ENCODE data around the gene MEIS3. TPM values are rescaled to one million over a fixed set of nuclear protein-coding genes. Genes with fewer than 3 reads are reported as not detected.

The MEIS3 gene
- polyA plus RNA-seq, 1 of the 3 experiments (the other 2 are of a cell fraction) = 69.8 TPM

DNA sequence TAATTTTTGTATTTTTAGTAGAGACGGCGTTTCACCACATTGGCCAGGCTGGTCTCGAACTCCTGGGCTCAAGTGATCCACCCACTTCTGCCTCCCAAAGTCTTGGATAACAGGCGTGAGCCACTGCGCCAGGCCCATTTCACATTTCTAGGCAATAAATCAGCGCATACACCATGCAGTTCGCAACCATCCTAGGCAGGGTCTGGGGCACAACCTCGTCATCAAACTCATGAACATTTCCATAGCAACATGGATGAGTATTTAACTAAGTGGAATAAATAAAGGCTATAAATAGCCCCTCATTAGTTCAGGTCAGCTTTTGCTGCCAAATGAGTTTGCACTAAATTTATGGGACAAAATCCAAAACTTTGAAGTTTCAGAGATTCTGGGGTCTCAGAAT, 8.2 kb downstream of the MEIS3 start:
- Histone ChIP-seq H3K79me2 (ENCODE audit: insufficient read depth) (no peaks in the 10 kb centered on the region), H2AFZ (ENCODE audit: low read depth) (no peak overlapping the region), H3K27ac (ENCODE audit: low read depth in 2 of 2, low read length in 1 of 2) (no peak overlapping the region), H3K4me3 (ENCODE audit: low read depth in 2 of 2, low read length in 1 of 2) (no peak overlapping the region), H3K36me3 (replicated peaks in 1 of 2; ENCODE audit: control insufficient read depth in 1 of 2, insufficient read depth in 2 of 2, low read length in 1 of 2) (peaks cover 12 to 13% of the 10 kb centered on the region in 2 experiments), H3K4me1 (ENCODE audit: control insufficient read depth in 1 of 2, insufficient read depth in 2 of 2, low read depth in 1 of 2, low read length in 1 of 2) (no peaks in the 10 kb centered on the region), H3K4me2 (no peak overlapping the region), H3K9ac (no peak overlapping the region), H3F3A (replicated peaks; ENCODE audit: insufficient read depth) (peaks cover 6% of the 10 kb centered on the region), H3K9me2 (no peaks in the 10 kb centered on the region), H3K9me3 (no peaks in the 10 kb centered on the region), H3K27me3 (ENCODE audit: insufficient read depth) (no peaks in the 10 kb centered on the region), H4K20me1 (ENCODE audit: insufficient read depth) (peaks cover 6% of the 10 kb centered on the region; the same call in 1 of the 2 replicates)
- ChIA-PET CTCF (interaction anchor here (1.4 to 1.9 kb wide), 2 partner anchors 20 to 105 kb away, joined by 4 to 8 read pairs; no protein-coding TSS in a partner anchor), POLR2A (interaction anchor here (0.6 kb wide), 1 partner anchor 67 kb away, joined by 3 read pairs; no protein-coding TSS in a partner anchor)
- DNase-seq = no peak
- WGBS (ENCODE audit: low lambda C conversion rate) = 95% methylated on average over 8 of the region's 8 CpGs
- TF ChIP-seq GABPA (IDR thresholded peaks at IDR 0.05; ENCODE audit: low read depth) = no peak
- TF ChIP-seq, protein P1, sequence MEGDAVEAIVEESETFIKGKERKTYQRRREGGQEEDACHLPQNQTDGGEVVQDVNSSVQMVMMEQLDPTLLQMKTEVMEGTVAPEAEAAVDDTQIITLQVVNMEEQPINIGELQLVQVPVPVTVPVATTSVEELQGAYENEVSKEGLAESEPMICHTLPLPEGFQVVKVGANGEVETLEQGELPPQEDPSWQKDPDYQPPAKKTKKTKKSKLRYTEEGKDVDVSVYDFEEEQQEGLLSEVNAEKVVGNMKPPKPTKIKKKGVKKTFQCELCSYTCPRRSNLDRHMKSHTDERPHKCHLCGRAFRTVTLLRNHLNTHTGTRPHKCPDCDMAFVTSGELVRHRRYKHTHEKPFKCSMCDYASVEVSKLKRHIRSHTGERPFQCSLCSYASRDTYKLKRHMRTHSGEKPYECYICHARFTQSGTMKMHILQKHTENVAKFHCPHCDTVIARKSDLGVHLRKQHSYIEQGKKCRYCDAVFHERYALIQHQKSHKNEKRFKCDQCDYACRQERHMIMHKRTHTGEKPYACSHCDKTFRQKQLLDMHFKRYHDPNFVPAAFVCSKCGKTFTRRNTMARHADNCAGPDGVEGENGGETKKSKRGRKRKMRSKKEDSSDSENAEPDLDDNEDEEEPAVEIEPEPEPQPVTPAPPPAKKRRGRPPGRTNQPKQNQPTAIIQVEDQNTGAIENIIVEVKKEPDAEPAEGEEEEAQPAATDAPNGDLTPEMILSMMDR (IDR thresholded peaks at IDR 0.05) = no peak
- TF ChIP-seq, protein P2, sequence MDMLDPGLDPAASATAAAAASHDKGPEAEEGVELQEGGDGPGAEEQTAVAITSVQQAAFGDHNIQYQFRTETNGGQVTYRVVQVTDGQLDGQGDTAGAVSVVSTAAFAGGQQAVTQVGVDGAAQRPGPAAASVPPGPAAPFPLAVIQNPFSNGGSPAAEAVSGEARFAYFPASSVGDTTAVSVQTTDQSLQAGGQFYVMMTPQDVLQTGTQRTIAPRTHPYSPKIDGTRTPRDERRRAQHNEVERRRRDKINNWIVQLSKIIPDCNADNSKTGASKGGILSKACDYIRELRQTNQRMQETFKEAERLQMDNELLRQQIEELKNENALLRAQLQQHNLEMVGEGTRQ (IDR thresholded peaks at IDR 0.05; ENCODE audit: borderline replicate concordance, low read depth, low read length) = no peak
- no peak for TF ChIP-seq TEAD4 (IDR thresholded peaks at IDR 0.05; ENCODE audit: borderline replicate concordance, insufficient read depth)
- no peak for TF ChIP-seq EP300 (IDR thresholded peaks at IDR 0.05; ENCODE audit: borderline replicate concordance in 1 of 2, low read depth in 1 of 2, low read length in 1 of 2)
- no peak for TF ChIP-seq FOXJ3 (CRISPR knock-in tag; IDR thresholded peaks at IDR 0.05)
- TF ChIP-seq, protein P3, sequence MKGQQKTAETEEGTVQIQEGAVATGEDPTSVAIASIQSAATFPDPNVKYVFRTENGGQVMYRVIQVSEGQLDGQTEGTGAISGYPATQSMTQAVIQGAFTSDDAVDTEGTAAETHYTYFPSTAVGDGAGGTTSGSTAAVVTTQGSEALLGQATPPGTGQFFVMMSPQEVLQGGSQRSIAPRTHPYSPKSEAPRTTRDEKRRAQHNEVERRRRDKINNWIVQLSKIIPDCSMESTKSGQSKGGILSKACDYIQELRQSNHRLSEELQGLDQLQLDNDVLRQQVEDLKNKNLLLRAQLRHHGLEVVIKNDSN (IDR thresholded peaks at IDR 0.05; ENCODE audit: borderline replicate concordance, low read depth) = no peak
- no peak for TF ChIP-seq RXRA (IDR thresholded peaks at IDR 0.05; ENCODE audit: borderline replicate concordance, low read depth)
- TF ChIP-seq JUND (IDR thresholded peaks at IDR 0.05) = no peak
- no peak for TF ChIP-seq RAD21 (IDR thresholded peaks at IDR 0.05; ENCODE audit: low read length)

DNA sequence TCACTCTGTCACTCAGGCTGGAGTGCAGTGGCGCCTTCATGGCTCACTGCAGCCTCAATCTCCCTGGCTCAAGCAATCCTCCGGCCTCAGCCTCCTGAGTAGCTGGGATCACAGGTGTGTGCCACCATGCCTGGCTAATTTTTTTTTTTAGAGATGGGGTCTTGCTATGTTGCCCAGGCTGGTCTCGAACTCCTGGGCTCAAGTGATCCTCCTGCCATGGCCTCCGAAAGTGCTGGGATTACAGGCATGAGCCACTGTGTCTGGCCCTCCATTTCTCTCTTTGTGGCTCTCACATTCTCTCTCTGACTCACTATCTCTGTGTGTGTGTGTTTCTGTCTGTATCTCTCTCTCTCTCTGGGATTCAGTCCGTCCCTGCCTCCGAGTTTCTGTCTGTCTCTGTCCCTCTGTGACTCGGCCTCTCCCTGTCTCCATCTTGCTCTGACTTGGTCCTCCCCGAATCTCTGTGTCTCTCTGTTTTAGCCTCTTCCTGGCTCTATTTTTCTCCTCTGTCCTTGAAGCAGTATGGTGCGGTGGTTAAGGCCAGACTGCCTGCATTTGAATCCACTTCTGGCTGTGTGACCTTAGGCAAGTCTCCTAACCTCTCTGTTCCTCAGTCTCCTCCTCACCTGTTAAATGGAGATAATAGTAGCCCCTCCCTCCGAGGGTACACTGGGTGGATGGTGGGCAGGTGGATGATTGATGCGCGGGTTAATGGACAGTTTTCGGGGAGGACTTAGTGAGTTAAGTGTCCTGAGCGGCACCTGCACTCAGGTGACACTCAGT, 11.0 kb downstream of the MEIS3 start:
- no peak overlapping the region for H3K9ac ChIP-seq
- TF ChIP-seq, protein P2 (IDR thresholded peaks at IDR 0.05; ENCODE audit: borderline replicate concordance, low read depth, low read length) = no peak
- TF ChIP-seq POLR2AphosphoS5 (IDR thresholded peaks at IDR 0.05; ENCODE audit: low read depth, low read length) (no peak), NRF1 (IDR thresholded peaks at IDR 0.05; ENCODE audit: low read depth, low read length) (no peak), FOSL2 (IDR thresholded peaks at IDR 0.05; ENCODE audit: borderline replicate concordance, low read depth) (no peak), TAF1 (IDR thresholded peaks at IDR 0.05; ENCODE audit: borderline replicate concordance, low read depth, low read length) (no peak), CHD2 (IDR thresholded peaks at IDR 0.05; ENCODE audit: low read length, partially characterized antibody) (no peak), FOXM1 (IDR thresholded peaks at IDR 0.05; ENCODE audit: low read depth) (no peak), JUND (IDR thresholded peaks at IDR 0.05) (no peak)
- TF ChIP-seq, protein P4, sequence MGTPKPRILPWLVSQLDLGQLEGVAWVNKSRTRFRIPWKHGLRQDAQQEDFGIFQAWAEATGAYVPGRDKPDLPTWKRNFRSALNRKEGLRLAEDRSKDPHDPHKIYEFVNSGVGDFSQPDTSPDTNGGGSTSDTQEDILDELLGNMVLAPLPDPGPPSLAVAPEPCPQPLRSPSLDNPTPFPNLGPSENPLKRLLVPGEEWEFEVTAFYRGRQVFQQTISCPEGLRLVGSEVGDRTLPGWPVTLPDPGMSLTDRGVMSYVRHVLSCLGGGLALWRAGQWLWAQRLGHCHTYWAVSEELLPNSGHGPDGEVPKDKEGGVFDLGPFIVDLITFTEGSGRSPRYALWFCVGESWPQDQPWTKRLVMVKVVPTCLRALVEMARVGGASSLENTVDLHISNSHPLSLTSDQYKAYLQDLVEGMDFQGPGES (IDR thresholded peaks at IDR 0.05; ENCODE audit: low read depth, low read length) = no peak
- TF ChIP-seq, protein P5, sequence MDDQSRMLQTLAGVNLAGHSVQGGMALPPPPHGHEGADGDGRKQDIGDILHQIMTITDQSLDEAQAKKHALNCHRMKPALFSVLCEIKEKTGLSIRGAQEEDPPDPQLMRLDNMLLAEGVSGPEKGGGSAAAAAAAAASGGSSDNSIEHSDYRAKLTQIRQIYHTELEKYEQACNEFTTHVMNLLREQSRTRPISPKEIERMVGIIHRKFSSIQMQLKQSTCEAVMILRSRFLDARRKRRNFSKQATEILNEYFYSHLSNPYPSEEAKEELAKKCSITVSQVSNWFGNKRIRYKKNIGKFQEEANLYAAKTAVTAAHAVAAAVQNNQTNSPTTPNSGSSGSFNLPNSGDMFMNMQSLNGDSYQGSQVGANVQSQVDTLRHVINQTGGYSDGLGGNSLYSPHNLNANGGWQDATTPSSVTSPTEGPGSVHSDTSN (IDR thresholded peaks at IDR 0.05) = no peak
- POLR2A ChIA-PET = no interaction called here
- H3K27ac ChIP-seq (ENCODE audit: low read depth in 2 of 2, low read length in 1 of 2) = no peak overlapping the region
- H3K27me3 ChIP-seq (ENCODE audit: insufficient read depth) = no peaks in the 10 kb centered on the region
- H3K4me1 ChIP-seq (ENCODE audit: control insufficient read depth in 1 of 2, insufficient read depth in 2 of 2, low read depth in 1 of 2, low read length in 1 of 2) = no peaks in the 10 kb centered on the region
- H3K4me2 ChIP-seq = no peak overlapping the region
- peaks cover 7 to 15% of the 10 kb centered on the region in 2 experiments for H3K36me3 ChIP-seq (replicated peaks in 1 of 2; ENCODE audit: control insufficient read depth in 1 of 2, insufficient read depth in 2 of 2, low read length in 1 of 2)
- H3K4me3 ChIP-seq (ENCODE audit: low read depth in 2 of 2, low read length in 1 of 2) = no peak overlapping the region
- no peaks in the 10 kb centered on the region for H3K9me3 ChIP-seq
- WGBS (ENCODE audit: low lambda C conversion rate) = 87% methylated on average over 14 of the region's 14 CpGs
- peaks cover 4% of the 10 kb centered on the region for H3F3A ChIP-seq (replicated peaks; ENCODE audit: insufficient read depth)
- no peak for DNase-seq
- no peaks in the 10 kb centered on the region for H3K9me2 ChIP-seq
- no peak overlapping the region for H2AFZ ChIP-seq (ENCODE audit: low read depth)
- 0 out of 2 replicates have a peak, but pooled peaks cover 4% of the 10 kb centered on the region for H4K20me1 ChIP-seq (ENCODE audit: insufficient read depth)
- CTCF ChIA-PET = no interaction called here
- no peaks in the 10 kb centered on the region for H3K79me2 ChIP-seq (ENCODE audit: insufficient read depth)

Data from SK-N-SH (cell line).